Effector CD8-positive, alpha-beta T cell (primary cell): ENCODE measurements around the gene CCDC47.
A peak's percentile ranks its signal among the peaks of the same experiment; 100 is the strongest.

Source experiments
- DNase-seq: peaks from one replicate; lab custom pipeline; 2025; lab: John Stamatoyannopoulos, UW

CCDC47 gene

GRCh38 chr17:63698381-63698885, 75.0 kb downstream of the CCDC47 start:
- no peak for DNase-seq

GRCh38 chr17:63697341-63698286, 75.8 kb downstream of the CCDC47 start:
- peak; percentile 79 for DNase-seq

- no peak for DNase-seq
These were observed 76.9 kb downstream of the CCDC47 start for GRCh38 chr17:63696381-63696961.

- DNase-seq, result no peak
These were observed 77.5 kb downstream of the CCDC47 start for GRCh38 chr17:63695889-63696288.
